Heart right ventricle (tissue), 16 donors: Measurements from ENCODE around the gene RAB10. TPM values are rescaled to one million over a fixed set of nuclear protein-coding genes. Genes with fewer than 3 reads are reported as not detected.
A peak's percentile ranks its signal among the peaks of the same experiment; 100 is the strongest.

Experiments
- ATAC-seq, 8 donors: fragments of 200-7000 bp; cut with Tn5 transposase; one replicate each; pipeline ENCODE4 v1.9.1; 2020; ENCODE audit warnings: mild to moderate bottlenecking in 8 of 8, moderate library complexity in 8 of 8, moderate number of reproducible peaks in 1 of 8
- DNase-seq, 2 donors: peaks; one replicate each; pipeline ENCODE4 v3.0.0-alpha.2; 2020
- H3K27ac ChIP-seq, 10 donors: fragments of 200-600 bp; sonication (generic) in 2 of 10; one replicate each; pipeline versions ENCODE4 v1.5.0 to v1.8.0; 2020 to 2022; ENCODE audit warnings: mild to moderate bottlenecking in 3 of 10
- H3K27me3 ChIP-seq, 7 donors: fragments of 200-600 bp; one replicate each; pipeline ENCODE4 v1.8.0; 2021 to 2022; ENCODE audit warnings: mild to moderate bottlenecking in 2 of 7
- H3K36me3 ChIP-seq, 9 donors: fragments of 200-600 bp; sonication (generic) in 1 of 9; one replicate each; pipeline versions ENCODE4 v1.5.0 to v1.8.0; 2020 to 2022; ENCODE audit warnings: mild to moderate bottlenecking in 2 of 9
- H3K4me1 ChIP-seq, 9 donors: fragments of 200-600 bp; sonication (generic) in 1 of 9; one replicate each; pipeline versions ENCODE4 v1.5.0 to v1.8.0; 2020 to 2022; ENCODE audit warnings: mild to moderate bottlenecking in 4 of 9
- H3K4me3 ChIP-seq, 10 donors: fragments of 200-600 bp; sonication (generic) in 2 of 10; one replicate each; pipeline versions ENCODE4 v1.5.0 to v1.8.0; 2020 to 2022; ENCODE audit warnings: mild to moderate bottlenecking in 7 of 10, moderate library complexity in 2 of 10
- H3K9me3 ChIP-seq, 11 donors: fragments of 200-600 bp in 10 of 11; sonication (generic) in 2 of 11; one replicate each; pipeline versions ENCODE4 v1.5.0 to v1.8.0; 2013 to 2022; ENCODE audit warnings: mild to moderate bottlenecking in 2 of 11, control low read depth in 1 of 11, moderate library complexity in 1 of 11
- WGBS, 2 donors: extraction: QIAGEN DNeasy Blood & Tissue Kit; methylation state at CpG; one replicate each; pipeline ENCODE4 v1.1.7; 2013; ENCODE audit warnings: inconsistent platforms in 1 of 2; 5-methylcytosine and 5-hydroxymethylcytosine counted together
- intact Hi-C, 10 donors: fragments of 100-400 bp; cut with DNase I; formaldehyde crosslinking; loops; one replicate each; pipeline versions ENCODE4 v1.11.1 to v1.14.2; 2022
- polyA plus RNA-seq, 2 donors: library from polyadenylated mRNA; stranded (reverse); fragments of 200-250 nt; gene quantifications; one replicate each; pipeline ENCODE4 v1.2.3, GENCODE V29; 2013
- total RNA-seq, 10 donors: library from RNA; stranded (reverse); fragmentation: NEBNext Ultra II Directional in 3 of 10; extraction: Animal tissue kit (Norgen Biotek cat#: 25700) in 3 of 10; gene quantifications; one replicate each; pipeline versions ENCODE4 v1.2.1 to v1.2.4, GENCODE V29; 2021 to 2023
- TF ChIP-seq, protein P1 (sequence below), 9 donors: fragments of 200-600 bp; sonication (generic) in 2 of 9; IDR thresholded peaks; one replicate each; pipeline versions ENCODE4 v1.5.0 to v1.8.0; 2021 to 2022; ENCODE audit warnings: antibody characterized with exemption in 9 of 9, mild to moderate bottlenecking in 5 of 9, moderate library complexity in 1 of 9
- donor health status: Arrhythmogenic right ventricular cardiomyopathy.
- donor health status: ischemic (EF 13 %, LVEDD 7.1; RV severe dilation, severe dysfunction).
- donor health status: healthy with polysubstance abuse.
- donor health status: DM: no; HTN: yes; CAD: no.
- donor health status: DM: no; HTN: no; CAD: no.
- donor health status: ischemic (EF 25% LVEDD 6.9; RV normal size, moderate dysfunction).
- donor health status: ischemic (EF 25% LVEDD 5.7; RV mildly dilated, moderate dysfunction).
- donor health status: healthy.
- donor health status: DM: yes; HTN: yes; CAD: no.
- donor health status: Ischemic cardiomyopathy.
- donor health status: ischemic (EF 35%, LVEDD 5.7; RV mildly dilated, moderate dysfunction).
- donor health status: nonischemic (EF 11% LVEDD 7.7; RV severe dilation, severe dysfunction).
- donor health status: DM: yes; HTN: yes; CAD: no.
- donor health status: PGD.
- donor health status: ischemic (EF 29% LVEDD 5.4; RV normal size, mild dysfunction).
- donor health status: nonischemic (EF 23%, LVEDD 6.1; RV moderate dilation, normal function).

Gene RAB10
- total and polyA plus RNA-seq, 12 donors: 32.2 to 110 (median 94.2) TPM

DNA sequence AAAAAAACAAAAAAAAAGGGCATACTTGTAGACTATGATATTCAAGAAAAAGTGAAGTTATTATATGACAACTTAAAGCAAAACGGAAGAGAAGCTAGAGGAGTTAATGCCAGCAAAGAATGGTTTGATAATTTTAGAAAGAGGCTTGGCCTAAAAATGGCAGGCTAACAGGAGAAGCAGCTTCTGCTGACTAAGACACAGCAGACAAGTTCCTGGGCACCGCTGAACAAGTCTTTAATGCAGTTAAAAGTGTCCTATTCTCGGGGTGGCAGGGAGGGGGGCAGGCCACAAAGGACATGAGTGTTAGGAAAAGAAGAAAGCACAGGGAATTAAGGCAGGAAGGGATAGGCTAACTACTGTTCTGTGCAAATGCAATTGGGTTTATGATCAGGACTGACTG is 88.7 kb downstream of the RAB10 start:
- H3K27ac ChIP-seq: peak overlapping the region in 8 of 10 donors; percentile 2 to 68 (median 36)
- H3K36me3 ChIP-seq: peaks cover 0 to 9% (median 3%) of the 10 kb centered on the region in 9 donors
- peak in 5 of 8 donors; percentile 27 to 68 (median 60) for ATAC-seq
- WGBS, 2 donors: 41 to 55% methylated on average over 3 of the region's 3 CpGs
- H3K4me3 ChIP-seq: no peak overlapping the region
- no peaks in the 10 kb centered on the region for H3K9me3 ChIP-seq
- TF ChIP-seq, protein P1, sequence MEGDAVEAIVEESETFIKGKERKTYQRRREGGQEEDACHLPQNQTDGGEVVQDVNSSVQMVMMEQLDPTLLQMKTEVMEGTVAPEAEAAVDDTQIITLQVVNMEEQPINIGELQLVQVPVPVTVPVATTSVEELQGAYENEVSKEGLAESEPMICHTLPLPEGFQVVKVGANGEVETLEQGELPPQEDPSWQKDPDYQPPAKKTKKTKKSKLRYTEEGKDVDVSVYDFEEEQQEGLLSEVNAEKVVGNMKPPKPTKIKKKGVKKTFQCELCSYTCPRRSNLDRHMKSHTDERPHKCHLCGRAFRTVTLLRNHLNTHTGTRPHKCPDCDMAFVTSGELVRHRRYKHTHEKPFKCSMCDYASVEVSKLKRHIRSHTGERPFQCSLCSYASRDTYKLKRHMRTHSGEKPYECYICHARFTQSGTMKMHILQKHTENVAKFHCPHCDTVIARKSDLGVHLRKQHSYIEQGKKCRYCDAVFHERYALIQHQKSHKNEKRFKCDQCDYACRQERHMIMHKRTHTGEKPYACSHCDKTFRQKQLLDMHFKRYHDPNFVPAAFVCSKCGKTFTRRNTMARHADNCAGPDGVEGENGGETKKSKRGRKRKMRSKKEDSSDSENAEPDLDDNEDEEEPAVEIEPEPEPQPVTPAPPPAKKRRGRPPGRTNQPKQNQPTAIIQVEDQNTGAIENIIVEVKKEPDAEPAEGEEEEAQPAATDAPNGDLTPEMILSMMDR (IDR thresholded peaks at IDR 0.05): no peak
- no peak for DNase-seq
- intact Hi-C loops: no loop called here
- peaks cover 0 to 60% (median 21%) of the 10 kb centered on the region in 9 donors for H3K4me1 ChIP-seq
- no peaks in the 10 kb centered on the region for H3K27me3 ChIP-seq

DNA sequence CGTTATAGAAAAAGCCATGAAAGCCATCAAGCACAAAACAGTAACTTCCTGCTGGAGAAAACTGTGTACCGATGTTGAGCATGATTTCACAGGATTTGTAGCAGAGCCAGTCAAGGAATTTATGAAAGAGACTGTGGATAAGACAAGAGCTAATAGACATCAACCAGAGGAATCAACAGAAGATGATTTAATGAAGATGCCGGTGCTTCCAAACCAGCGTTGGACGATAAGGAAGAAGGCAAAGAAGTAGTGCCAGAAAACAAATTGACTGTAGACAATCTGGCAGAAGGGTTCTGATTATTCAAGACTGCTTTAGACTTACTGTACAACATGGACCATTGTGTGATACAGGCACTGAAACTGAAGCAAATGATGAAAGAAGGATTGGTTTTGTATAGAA is 89.5 kb downstream of the RAB10 start:
- H3K4me3 ChIP-seq: no peak overlapping the region
- no peaks in the 10 kb centered on the region for H3K27me3 ChIP-seq
- H3K27ac ChIP-seq: peak overlapping the region in 1 of 10 donors; percentile 68
- no peaks in the 10 kb centered on the region for H3K9me3 ChIP-seq
- no peak for ATAC-seq
- peaks cover 0 to 54% (median 21%) of the 10 kb centered on the region in 9 donors for H3K4me1 ChIP-seq
- WGBS, 2 donors: 61 to 74% methylated on average over 5 of the region's 5 CpGs
- peaks cover 0 to 17% (median 5%) of the 10 kb centered on the region in 9 donors for H3K36me3 ChIP-seq
- no peak for DNase-seq
- intact Hi-C loops: no loop called here
- TF ChIP-seq, protein P1 (IDR thresholded peaks at IDR 0.05): no peak

DNA sequence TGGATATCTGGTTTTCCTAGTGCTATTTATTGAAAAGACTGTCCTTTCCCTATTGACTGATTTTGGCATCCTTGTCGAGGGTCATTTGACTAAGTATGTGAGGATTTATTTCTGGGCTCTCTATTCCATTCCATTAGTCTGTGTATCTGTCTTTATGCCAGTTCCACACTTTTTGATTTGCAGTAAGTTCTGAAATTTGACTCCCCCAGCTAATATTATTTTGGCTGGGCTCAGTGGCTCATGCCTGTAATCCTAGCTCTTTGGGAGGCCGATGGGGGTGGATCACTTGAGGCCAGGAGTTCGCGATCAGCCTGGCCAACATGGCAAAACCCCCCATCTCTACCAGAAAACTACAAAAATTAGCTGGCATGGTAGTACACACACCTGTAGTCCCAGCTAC is 92.2 kb downstream of the RAB10 start:
- Histone ChIP-seq H3K4me1 (peaks cover 0 to 37% (median 14%) of the 10 kb centered on the region in 9 donors), H3K36me3 (peaks cover 0 to 43% (median 5%) of the 10 kb centered on the region in 9 donors), H3K27me3 (no peaks in the 10 kb centered on the region), H3K27ac (no peak overlapping the region), H3K9me3 (no peaks in the 10 kb centered on the region), H3K4me3 (no peak overlapping the region)
- no peak for DNase-seq
- intact Hi-C loops: no loop called here
- ATAC-seq: no peak
- TF ChIP-seq, protein P1 (IDR thresholded peaks at IDR 0.05): no peak
- WGBS, 2 donors: 71 to 82% methylated on average over 4 of the region's 4 CpGs

DNA sequence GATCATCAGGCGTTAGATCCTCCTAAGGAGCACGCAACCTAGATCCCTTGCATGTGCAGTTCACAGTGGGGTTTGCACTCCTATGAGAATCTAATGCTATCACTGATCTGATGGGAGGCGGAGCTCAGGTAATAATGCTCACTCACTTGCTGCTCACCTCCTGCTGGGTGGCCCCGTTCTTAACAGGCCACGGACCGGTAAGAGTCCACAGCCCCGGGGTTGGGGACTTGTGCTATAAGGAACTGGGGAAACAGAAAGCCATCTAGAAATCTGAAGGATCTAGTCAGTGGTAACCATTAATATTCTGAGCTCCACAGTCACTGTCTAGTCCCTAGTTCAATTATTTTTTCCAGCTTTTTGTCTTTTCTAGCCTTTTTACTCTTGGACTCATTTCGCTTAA is 94.3 kb downstream of the RAB10 start:
- TF ChIP-seq, protein P1 (IDR thresholded peaks at IDR 0.05): no peak
- Histone ChIP-seq H3K36me3 (peaks cover 0 to 61% (median 5%) of the 10 kb centered on the region in 9 donors), H3K27me3 (no peaks in the 10 kb centered on the region), H3K9me3 (no peaks in the 10 kb centered on the region), H3K27ac (no peak overlapping the region), H3K4me3 (no peak overlapping the region), H3K4me1 (peaks cover 0 to 18% (median 7%) of the 10 kb centered on the region in 9 donors)
- intact Hi-C loops: no loop called here
- DNase-seq (no peak), ATAC-seq (no peak)
- 97 to 98% methylated on average over 8 of the region's 8 CpGs for WGBS, 2 donors
